BLaER1 (cell line): ENCODE data around the gene TSPAN18.
A peak's percentile ranks its signal among the peaks of the same experiment; 100 is the strongest.

Experiments
- H3K27ac ChIP-seq: shearing (Covaris generic); formaldehyde crosslinking; 2 replicates; pipeline ENCODE4 v1.8.1; 2022
- H3K27me3 ChIP-seq: shearing (Covaris generic); formaldehyde crosslinking; 2 replicates; pipeline ENCODE4 v1.8.1; 2022
- H3K36me3 ChIP-seq: shearing (Covaris generic); formaldehyde crosslinking; 2 replicates; pipeline ENCODE4 v1.8.1; 2022
- H3K4me1 ChIP-seq: shearing (Covaris generic); formaldehyde crosslinking; 2 replicates; pipeline ENCODE4 v1.8.1; 2022
- H3K4me2 ChIP-seq: shearing (Covaris generic); formaldehyde crosslinking; 2 replicates; pipeline ENCODE4 v1.8.1; 2022
- H3K4me3 ChIP-seq: shearing (Covaris generic); formaldehyde crosslinking; 2 replicates; pipeline ENCODE4 v1.8.1; 2022
- H3K9ac ChIP-seq: shearing (Covaris generic); formaldehyde crosslinking; 2 replicates; pipeline ENCODE4 v1.8.1; 2022
- H3K9me3 ChIP-seq: shearing (Covaris generic); formaldehyde crosslinking; 2 replicates; pipeline ENCODE4 v1.8.1; 2022
- H4K20me1 ChIP-seq: shearing (Covaris generic); formaldehyde crosslinking; 2 replicates; pipeline ENCODE4 v1.8.1; 2022
- Cebpa-rat ChIP-seq: shearing (Covaris generic); IDR thresholded peaks from 2 replicates; pipeline ENCODE4 v1.8.1; 2022

TSPAN18 gene

GRCh38 chr11:44726283-44727113, at the start of gene TSPAN18:
Gene TSPAN18, plus strand, starts transcription at chr11:44726962. Its CDS starts 179,455 bp downstream, at chr11:44906417.
- peak within 1 kb of the TSS; percentile 100 for H3K4me2 ChIP-seq
- H3K27ac ChIP-seq, result no peak within 1 kb of the TSS
- peak within 1 kb of the TSS; percentile 74 for H3K4me3 ChIP-seq
- H4K20me1 ChIP-seq, result peaks cover 6% of the 10 kb centered on the region; the same call in 1 of the 2 replicates
- no peaks in the 10 kb centered on the region for H3K9me3 ChIP-seq
- H3K4me1 ChIP-seq, result peaks cover 20% of the 10 kb centered on the region
- TF ChIP-seq Cebpa-rat, result no peak
- H3K9ac ChIP-seq, result peak within 1 kb of the TSS; percentile 57; the same call in 1 of the 2 replicates
- no peaks in the 10 kb centered on the region for H3K36me3 ChIP-seq
- peaks cover 57% of the 10 kb centered on the region for H3K27me3 ChIP-seq

GRCh38 chr11:44680982-44681597, 45.7 kb upstream of the TSPAN18 start:
- TF ChIP-seq Cebpa-rat, result no peak
- H3K27ac ChIP-seq, result no peak overlapping the region
- H3K4me2 ChIP-seq, result peak overlapping the region; percentile 54
- H3K9me3 ChIP-seq, result no peaks in the 10 kb centered on the region
- 0 out of 2 replicates have a peak overlapping the region, but pooled peaks have one; percentile 5 for H3K9ac ChIP-seq
- H3K4me1 ChIP-seq, result peaks cover 11% of the 10 kb centered on the region
- no peaks in the 10 kb centered on the region for H4K20me1 ChIP-seq
- H3K27me3 ChIP-seq, result no peaks in the 10 kb centered on the region
- no peaks in the 10 kb centered on the region for H3K36me3 ChIP-seq
- no peak overlapping the region for H3K4me3 ChIP-seq

- H3K36me3 ChIP-seq, result no peaks in the 10 kb centered on the region
- H3K9me3 ChIP-seq, result no peaks in the 10 kb centered on the region
- peak overlapping the region; percentile 54 for H3K4me2 ChIP-seq
- H3K9ac ChIP-seq, result no peak overlapping the region
- H3K4me1 ChIP-seq, result peaks cover 11% of the 10 kb centered on the region
- H3K4me3 ChIP-seq, result no peak overlapping the region
- no peak for TF ChIP-seq Cebpa-rat
- H3K27me3 ChIP-seq, result no peaks in the 10 kb centered on the region
- no peaks in the 10 kb centered on the region for H4K20me1 ChIP-seq
- no peak overlapping the region for H3K27ac ChIP-seq
Measured at GRCh38 chr11:44681698-44682097, 45.1 kb upstream of the TSPAN18 start.

- H3K36me3 ChIP-seq, result no peaks in the 10 kb centered on the region
- H3K9me3 ChIP-seq, result 0 out of 2 replicates have a peak, but pooled peaks cover 8% of the 10 kb centered on the region
- no peak overlapping the region for H3K4me3 ChIP-seq
- no peaks in the 10 kb centered on the region for H3K27me3 ChIP-seq
- no peak overlapping the region for H3K27ac ChIP-seq
- H3K4me2 ChIP-seq, result no peak overlapping the region
- no peaks in the 10 kb centered on the region for H4K20me1 ChIP-seq
- peaks cover 11% of the 10 kb centered on the region for H3K4me1 ChIP-seq
- no peak for TF ChIP-seq Cebpa-rat
- H3K9ac ChIP-seq, result no peak overlapping the region
Measured at GRCh38 chr11:44684859-44685281, 41.9 kb upstream of the TSPAN18 start.

- H3K4me2 ChIP-seq, result no peak overlapping the region
- TF ChIP-seq Cebpa-rat, result no peak
- no peak overlapping the region for H3K4me3 ChIP-seq
- H3K27me3 ChIP-seq, result no peaks in the 10 kb centered on the region
- no peaks in the 10 kb centered on the region for H4K20me1 ChIP-seq
- no peaks in the 10 kb centered on the region for H3K36me3 ChIP-seq
- no peak overlapping the region for H3K9ac ChIP-seq
- no peaks in the 10 kb centered on the region for H3K4me1 ChIP-seq
- H3K27ac ChIP-seq, result no peak overlapping the region
- 0 out of 2 replicates have a peak, but pooled peaks cover 8% of the 10 kb centered on the region for H3K9me3 ChIP-seq
Measured at GRCh38 chr11:44687388-44687787, 39.4 kb upstream of the TSPAN18 start.

GRCh38 chr11:44689265-44689664, 37.5 kb upstream of the TSPAN18 start:
- no peak overlapping the region for H3K4me3 ChIP-seq
- no peak overlapping the region for H3K4me2 ChIP-seq
- no peak overlapping the region for H3K27ac ChIP-seq
- TF ChIP-seq Cebpa-rat, result no peak
- no peaks in the 10 kb centered on the region for H3K36me3 ChIP-seq
- H3K27me3 ChIP-seq, result no peaks in the 10 kb centered on the region
- H3K9ac ChIP-seq, result no peak overlapping the region
- 0 out of 2 replicates have a peak, but pooled peaks cover 8% of the 10 kb centered on the region for H3K9me3 ChIP-seq
- no peaks in the 10 kb centered on the region for H4K20me1 ChIP-seq
- no peaks in the 10 kb centered on the region for H3K4me1 ChIP-seq

- H3K4me3 ChIP-seq, result no peak overlapping the region
- H3K9ac ChIP-seq, result no peak overlapping the region
- no peaks in the 10 kb centered on the region for H3K27me3 ChIP-seq
- 0 out of 2 replicates have a peak, but pooled peaks cover 8% of the 10 kb centered on the region for H3K9me3 ChIP-seq
- H4K20me1 ChIP-seq, result no peaks in the 10 kb centered on the region
- H3K4me1 ChIP-seq, result no peaks in the 10 kb centered on the region
- H3K4me2 ChIP-seq, result no peak overlapping the region
- no peak for TF ChIP-seq Cebpa-rat
- H3K36me3 ChIP-seq, result no peaks in the 10 kb centered on the region
- H3K27ac ChIP-seq, result no peak overlapping the region
Measured at GRCh38 chr11:44690651-44691050, 36.1 kb upstream of the TSPAN18 start.

GRCh38 chr11:44692460-44692859, 34.3 kb upstream of the TSPAN18 start:
- no peak overlapping the region for H3K9ac ChIP-seq
- H3K4me3 ChIP-seq, result no peak overlapping the region
- TF ChIP-seq Cebpa-rat, result no peak
- no peaks in the 10 kb centered on the region for H3K36me3 ChIP-seq
- H3K27me3 ChIP-seq, result peaks cover 1% of the 10 kb centered on the region
- H3K9me3 ChIP-seq, result 0 out of 2 replicates have a peak, but pooled peaks cover 8% of the 10 kb centered on the region
- no peak overlapping the region for H3K27ac ChIP-seq
- H4K20me1 ChIP-seq, result no peaks in the 10 kb centered on the region
- H3K4me1 ChIP-seq, result no peaks in the 10 kb centered on the region
- no peak overlapping the region for H3K4me2 ChIP-seq

- H4K20me1 ChIP-seq, result no peaks in the 10 kb centered on the region
- TF ChIP-seq Cebpa-rat, result no peak
- H3K9me3 ChIP-seq, result 0 out of 2 replicates have a peak, but pooled peaks cover 8% of the 10 kb centered on the region
- no peak overlapping the region for H3K4me2 ChIP-seq
- no peak overlapping the region for H3K27ac ChIP-seq
- H3K27me3 ChIP-seq, result peaks cover 14% of the 10 kb centered on the region
- no peak overlapping the region for H3K4me3 ChIP-seq
- no peaks in the 10 kb centered on the region for H3K36me3 ChIP-seq
- H3K9ac ChIP-seq, result no peak overlapping the region
- H3K4me1 ChIP-seq, result no peaks in the 10 kb centered on the region
Measured at GRCh38 chr11:44693654-44694119, 33.1 kb upstream of the TSPAN18 start.

- Histone ChIP-seq H4K20me1 (no peaks in the 10 kb centered on the region), H3K9me3 (0 out of 2 replicates have a peak, but pooled peaks cover under 1% of the 10 kb centered on the region), H3K4me3 (no peak overlapping the region), H3K27me3 (peaks cover 21% of the 10 kb centered on the region), H3K27ac (no peak overlapping the region), H3K36me3 (no peaks in the 10 kb centered on the region), H3K4me1 (no peaks in the 10 kb centered on the region), H3K4me2 (no peak overlapping the region), H3K9ac (no peak overlapping the region)
- TF ChIP-seq Cebpa-rat, result no peak
Measured at GRCh38 chr11:44694443-44694842, 32.3 kb upstream of the TSPAN18 start.
